Measurements from ENCODE around the gene C3orf18.

- TF ChIP-seq CTCF (IDR thresholded peaks at IDR 0.05) (peak; percentile 85), REST (IDR thresholded peaks at IDR 0.05; ENCODE audit: insufficient read depth in 1 of 2, low read depth in 2 of 2, low read length in 1 of 2) (no peak), TCF7L2 (IDR thresholded peaks at IDR 0.05; ENCODE audit: low read depth, low read length) (no peak), POLR2AphosphoS5 (IDR thresholded peaks at IDR 0.05; ENCODE audit: low read depth, low read length) (no peak)
Observed at GRCh38 chr3:50542177-50543034, 25.1 kb downstream of the C3orf18 start.

All from Panc1 (cell line).